ENCODE data around the gene SPOPL. TPM values are rescaled to one million over a fixed set of nuclear protein-coding genes. Genes with fewer than 3 reads are reported as not detected.

The SPOPL gene
- total and polyA plus RNA-seq, 9 of the 15 experiments (the other 6 are each of a cell fraction or from before 2014, with no cell fraction given): 0.53 to 6.1 (median 4.1) TPM

GRCh38 chr2:138607746-138608145 is 106.2 kb downstream of the SPOPL start:
- Histone ChIP-seq H3K9ac (ENCODE audit: insufficient read depth in 1 of 2, low read depth in 2 of 2, low read length in 2 of 2) (no peak overlapping the region), H3K4me1 (replicated peaks in 1 of 2; ENCODE audit: control insufficient read depth in 2 of 2, insufficient read depth in 2 of 2, low read length in 2 of 2) (no peaks in the 10 kb centered on the region), H3K79me2 (ENCODE audit: control insufficient read depth, insufficient read depth, low read length) (no peaks in the 10 kb centered on the region), H3K9me3 (replicated peaks; ENCODE audit: control insufficient read depth, insufficient read depth, low read depth, low read length) (no peaks in the 10 kb centered on the region), H3K27me3 (ENCODE audit: control insufficient read depth in 2 of 2, insufficient read depth in 2 of 2, low read length in 2 of 2) (peaks cover 0 to 11% of the 10 kb centered on the region in 2 experiments; a peak in 2 of 5 replicates), H3K27ac (ENCODE audit: extremely low read depth, low read depth, low read length) (no peak overlapping the region), H2AFZ (ENCODE audit: low read depth, low read length) (no peak overlapping the region), H3K4me3 (no peak overlapping the region), H4K20me1 (replicated peaks; ENCODE audit: control insufficient read depth, insufficient read depth, low read length) (no peaks in the 10 kb centered on the region; the same call in 1 of the 2 replicates), H3K36me3 (ENCODE audit: control insufficient read depth, insufficient read depth, low read length) (no peaks in the 10 kb centered on the region), H3K9me1 (ENCODE audit: control insufficient read depth, insufficient read depth, low read length) (no peaks in the 10 kb centered on the region), H3K4me2 (ENCODE audit: insufficient read depth, low read length) (no peak overlapping the region)
- FAIRE-seq (no peak), ATAC-seq (no peak), DNase-seq (ENCODE audit: extremely low read depth in 1 of 4, low spot score in 3 of 4) (no peak)
- 0% methylated on average over 2 of the region's 2 CpGs for WGBS (ENCODE audit: insufficient coverage, low coverage, missing lambda C conversion rate)
- TF ChIP-seq MAZ (CRISPR knock-in tag; conservative IDR thresholded peaks at IDR 0.05 in 1 of 2, IDR thresholded peaks at IDR 0.05 in 1 of 2) (no peak), HSF4 (CRISPR knock-in tag; IDR thresholded peaks at IDR 0.05; ENCODE audit: borderline replicate concordance) (no peak), KDM4B (IDR thresholded peaks at IDR 0.05; ENCODE audit: borderline replicate concordance in 2 of 2, low read depth in 1 of 2) (no peak), ZFX (CRISPR knock-in tag; IDR thresholded peaks at IDR 0.05) (no peak), CBFA2T2 (conservative IDR thresholded peaks at IDR 0.05) (no peak), BCL6 (CRISPR knock-in tag; IDR thresholded peaks at IDR 0.05) (no peak), FOXK2 (conservative IDR thresholded peaks at IDR 0.05 in 1 of 2, IDR thresholded peaks at IDR 0.05 in 1 of 2; ENCODE audit: low read depth in 2 of 2) (no peak), KAT7 (CRISPR knock-in tag; IDR thresholded peaks at IDR 0.05; ENCODE audit: borderline replicate concordance) (no peak)
- CTCF ChIA-PET (ENCODE audit: low intra/inter-chr PET ratio): no interaction called here
- BruUV-seq (replicated peaks): no TSS peak
- intact Hi-C loops (cut with micrococcal nuclease): no loop called here
- POLR2A ChIA-PET: no interaction called here
- in situ Hi-C loops (cut with MboI): no loop called here
